Activated CD8-positive, alpha-beta memory T cell treated with anti-CD3 and anti-CD28 coated beads, Interleukin-2, amount 10 ng/mL, durations not matched to agents 7 days and 5 days (primary cell): ENCODE results near the gene ANGEL1. TPM values are rescaled to one million over a fixed set of nuclear protein-coding genes. Genes with fewer than 3 reads are reported as not detected.
A peak's percentile ranks its signal among the peaks of the same experiment; 100 is the strongest.

Source experiments
- ATAC-seq: fragments of 150-1000 bp; cut with Tn5 transposase; one replicate; pipeline ENCODE4 v1.10.0; 2021; ENCODE audit warnings: moderate library complexity
- CTCF ChIA-PET: fragments of 350-600 bp; sonication (Branson Sonifier 250); formaldehyde crosslinking; loops from one replicate; lab custom pipeline; 2021; ENCODE audit warnings: antibody characterized with exemption; lab: Charles Lee
- DNase-seq: peaks from one replicate; pipeline ENCODE4 v3.0.0-alpha.2; 2020
- H3K27ac Mint-ChIP-seq: one replicate; pipeline ENCODE4 v1.8.0; 2021; ENCODE audit warnings: mild to moderate bottlenecking, mixed read lengths
- H3K27me3 Mint-ChIP-seq: one replicate; pipeline ENCODE4 v1.8.0; 2021; ENCODE audit warnings: mixed read lengths
- H3K36me3 Mint-ChIP-seq: one replicate; pipeline ENCODE4 v1.8.0; 2021; ENCODE audit warnings: mild to moderate bottlenecking, mixed read lengths
- H3K4me1 Mint-ChIP-seq: one replicate; pipeline ENCODE4 v1.8.0; 2021; ENCODE audit warnings: mixed read lengths
- H3K4me3 Mint-ChIP-seq: one replicate; pipeline ENCODE4 v1.8.0; 2021; ENCODE audit warnings: mild to moderate bottlenecking, moderate library complexity, mixed read lengths
- H3K9me3 Mint-ChIP-seq: one replicate; pipeline ENCODE4 v1.8.0; 2022; ENCODE audit warnings: low read depth, mixed read lengths
- total RNA-seq, 2 experiments: library from RNA; stranded (reverse); gene quantifications; one replicate each; pipeline ENCODE4 v1.2.3, GENCODE V29; 2021

ANGEL1 gene, protein sequence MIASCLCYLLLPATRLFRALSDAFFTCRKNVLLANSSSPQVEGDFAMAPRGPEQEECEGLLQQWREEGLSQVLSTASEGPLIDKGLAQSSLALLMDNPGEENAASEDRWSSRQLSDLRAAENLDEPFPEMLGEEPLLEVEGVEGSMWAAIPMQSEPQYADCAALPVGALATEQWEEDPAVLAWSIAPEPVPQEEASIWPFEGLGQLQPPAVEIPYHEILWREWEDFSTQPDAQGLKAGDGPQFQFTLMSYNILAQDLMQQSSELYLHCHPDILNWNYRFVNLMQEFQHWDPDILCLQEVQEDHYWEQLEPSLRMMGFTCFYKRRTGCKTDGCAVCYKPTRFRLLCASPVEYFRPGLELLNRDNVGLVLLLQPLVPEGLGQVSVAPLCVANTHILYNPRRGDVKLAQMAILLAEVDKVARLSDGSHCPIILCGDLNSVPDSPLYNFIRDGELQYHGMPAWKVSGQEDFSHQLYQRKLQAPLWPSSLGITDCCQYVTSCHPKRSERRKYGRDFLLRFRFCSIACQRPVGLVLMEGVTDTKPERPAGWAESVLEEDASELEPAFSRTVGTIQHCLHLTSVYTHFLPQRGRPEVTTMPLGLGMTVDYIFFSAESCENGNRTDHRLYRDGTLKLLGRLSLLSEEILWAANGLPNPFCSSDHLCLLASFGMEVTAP
- 10 to 100 TPM; 12.9 to 14.6 TPM for total RNA-seq

DNA sequence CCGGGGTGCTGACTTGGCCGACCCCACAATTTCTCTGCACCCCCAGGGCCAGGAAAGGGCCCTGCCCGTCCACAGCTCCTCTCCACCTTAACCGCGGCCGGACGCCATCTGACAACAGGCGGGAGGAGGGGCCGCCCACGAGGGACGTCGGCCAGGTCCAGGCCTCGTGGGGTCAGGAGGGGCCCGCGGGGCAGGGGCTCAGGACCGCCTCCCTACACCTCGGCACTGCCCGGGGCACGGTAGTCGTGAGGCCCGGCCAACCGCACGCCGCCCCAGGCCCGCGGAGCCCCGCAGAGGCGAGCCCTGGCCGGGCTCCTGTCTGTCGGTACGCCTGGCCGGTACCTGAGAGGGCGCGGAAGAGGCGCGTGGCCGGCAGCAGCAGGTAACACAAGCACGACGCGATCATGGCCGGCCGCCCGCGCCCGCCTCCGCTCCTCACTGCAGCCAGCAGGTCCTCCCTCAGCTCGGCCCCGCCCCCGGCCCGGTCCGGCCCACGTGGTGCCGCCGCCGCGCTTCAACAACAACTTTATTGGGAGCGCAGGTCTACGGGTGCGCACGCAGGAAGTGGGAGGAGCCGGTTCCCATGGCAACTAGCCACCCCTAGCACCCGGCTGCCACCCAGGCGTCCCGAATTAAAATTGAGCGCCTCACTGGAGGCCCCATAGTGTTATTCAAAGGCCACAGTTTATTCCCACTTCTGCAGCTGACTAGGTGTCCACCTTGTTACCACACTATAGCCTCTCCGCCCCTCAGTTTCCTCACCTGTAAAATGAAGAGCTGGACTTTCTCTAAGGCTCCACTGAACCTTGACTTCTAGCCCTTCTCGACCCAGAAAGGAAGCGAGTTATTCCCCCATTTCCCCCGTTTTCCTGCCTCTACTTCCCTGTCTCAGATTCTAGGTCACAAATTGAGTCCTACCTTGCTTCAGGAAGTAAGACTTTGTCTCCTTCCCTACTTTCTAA lies at the start of gene ANGEL1:
Gene ANGEL1, minus strand, starts transcription at position 461 of the 962 bp plus-strand sequence. Its CDS starts 55 bp downstream, at position 406.
- DNase-seq, result peak; percentile 97
- no peaks in the 10 kb centered on the region for H3K9me3 Mint-ChIP-seq
- H3K36me3 Mint-ChIP-seq, result no peaks in the 10 kb centered on the region
- no peaks in the 10 kb centered on the region for H3K27me3 Mint-ChIP-seq
- CTCF ChIA-PET, result interaction anchor here (0.9 to 5.4 kb wide), 7 partner anchors 16 to 258 kb away, joined by 3 to 43 read pairs (median 4); no protein-coding TSS in a partner anchor
- peak; percentile 96 for ATAC-seq
- H3K4me1 Mint-ChIP-seq, result peaks cover 20% of the 10 kb centered on the region
- H3K27ac Mint-ChIP-seq, result peak within 1 kb of the TSS; percentile 69
- H3K4me3 Mint-ChIP-seq, result peak within 1 kb of the TSS; percentile 85

DNA sequence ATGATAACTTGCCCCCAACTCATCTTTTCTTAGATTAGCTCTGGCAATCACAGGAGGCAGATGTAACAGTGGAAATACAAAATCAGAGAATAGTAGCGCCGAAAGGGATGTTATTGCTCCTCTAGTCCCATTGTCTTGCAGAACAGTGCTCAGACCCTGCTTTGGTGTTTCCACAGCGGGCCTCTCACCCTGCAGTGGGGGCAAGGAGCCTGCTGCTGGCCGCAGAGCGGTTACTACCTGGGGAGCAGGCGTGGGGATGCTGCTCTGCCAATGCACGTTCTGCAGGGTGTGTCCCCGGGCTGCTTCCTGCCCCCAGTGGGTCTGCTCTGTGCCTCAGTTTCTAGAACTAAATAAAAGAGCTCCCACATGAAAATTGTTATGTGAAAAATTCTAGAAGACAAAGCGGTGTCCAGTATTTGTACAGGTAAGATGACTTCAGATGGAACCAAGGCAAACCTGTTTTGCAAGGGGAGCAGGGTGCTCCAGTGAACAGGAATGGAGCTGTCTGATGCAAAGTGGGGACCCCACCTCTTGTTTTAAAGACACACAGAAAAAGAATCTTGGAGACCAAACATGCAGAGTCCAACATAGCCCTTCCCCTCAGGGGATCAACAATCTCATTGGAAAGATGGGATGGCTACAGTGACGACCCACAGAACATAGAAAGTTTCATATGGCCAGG lies 49.0 kb upstream of the ANGEL1 start:
- Mint-ChIP-seq H3K27me3 (peaks cover 39% of the 10 kb centered on the region), H3K36me3 (no peaks in the 10 kb centered on the region), H3K27ac (no peak overlapping the region), H3K9me3 (no peaks in the 10 kb centered on the region), H3K4me1 (no peaks in the 10 kb centered on the region), H3K4me3 (no peak overlapping the region)
- CTCF ChIA-PET, result interaction anchor here (1.2 to 2.3 kb wide), 4 partner anchors 14 to 709 kb away, joined by 3 to 6 read pairs (median 4); no protein-coding TSS in a partner anchor
- ATAC-seq (no peak), DNase-seq (no peak)

- CTCF ChIA-PET, result interaction anchor here (1.2 kb wide), 3 partner anchors 16 to 268 kb away, joined by 3 to 5 read pairs (median 3); no protein-coding TSS in a partner anchor
Observed at GRCh38 chr14:76856769-76857168, 44.1 kb upstream of the ANGEL1 start.

GRCh38 chr14:76855066-76855465 lies 42.4 kb upstream of the ANGEL1 start:
- H3K27me3 Mint-ChIP-seq, result peaks cover 21% of the 10 kb centered on the region
- no peak overlapping the region for H3K27ac Mint-ChIP-seq
- no peaks in the 10 kb centered on the region for H3K4me1 Mint-ChIP-seq
- ATAC-seq, result no peak
- CTCF ChIA-PET, result interaction anchor here (1.2 kb wide), 1 partner anchor 227 kb away, joined by 3 read pairs; no protein-coding TSS in a partner anchor
- H3K4me3 Mint-ChIP-seq, result no peak overlapping the region
- DNase-seq, result no peak
- H3K36me3 Mint-ChIP-seq, result no peaks in the 10 kb centered on the region
- no peaks in the 10 kb centered on the region for H3K9me3 Mint-ChIP-seq

More at GRCh38 chr14:76856769-76857168, 44.1 kb upstream of the ANGEL1 start:
- DNase-seq, result no peak
- Mint-ChIP-seq H3K27ac (no peak overlapping the region), H3K9me3 (no peaks in the 10 kb centered on the region), H3K36me3 (no peaks in the 10 kb centered on the region), H3K4me3 (no peak overlapping the region), H3K27me3 (peaks cover 30% of the 10 kb centered on the region), H3K4me1 (no peaks in the 10 kb centered on the region)
- ATAC-seq, result no peak

- no peaks in the 10 kb centered on the region for H3K9me3 Mint-ChIP-seq
- H3K4me1 Mint-ChIP-seq, result peaks cover 7% of the 10 kb centered on the region
- H3K4me3 Mint-ChIP-seq, result no peak overlapping the region
- no peak for ATAC-seq
- H3K36me3 Mint-ChIP-seq, result peaks cover 2% of the 10 kb centered on the region
- DNase-seq, result no peak
- H3K27ac Mint-ChIP-seq, result no peak overlapping the region
- H3K27me3 Mint-ChIP-seq, result peaks cover 7% of the 10 kb centered on the region
- CTCF ChIA-PET, result no interaction called here
Observed at GRCh38 chr14:76848879-76849278, 36.2 kb upstream of the ANGEL1 start.

DNA sequence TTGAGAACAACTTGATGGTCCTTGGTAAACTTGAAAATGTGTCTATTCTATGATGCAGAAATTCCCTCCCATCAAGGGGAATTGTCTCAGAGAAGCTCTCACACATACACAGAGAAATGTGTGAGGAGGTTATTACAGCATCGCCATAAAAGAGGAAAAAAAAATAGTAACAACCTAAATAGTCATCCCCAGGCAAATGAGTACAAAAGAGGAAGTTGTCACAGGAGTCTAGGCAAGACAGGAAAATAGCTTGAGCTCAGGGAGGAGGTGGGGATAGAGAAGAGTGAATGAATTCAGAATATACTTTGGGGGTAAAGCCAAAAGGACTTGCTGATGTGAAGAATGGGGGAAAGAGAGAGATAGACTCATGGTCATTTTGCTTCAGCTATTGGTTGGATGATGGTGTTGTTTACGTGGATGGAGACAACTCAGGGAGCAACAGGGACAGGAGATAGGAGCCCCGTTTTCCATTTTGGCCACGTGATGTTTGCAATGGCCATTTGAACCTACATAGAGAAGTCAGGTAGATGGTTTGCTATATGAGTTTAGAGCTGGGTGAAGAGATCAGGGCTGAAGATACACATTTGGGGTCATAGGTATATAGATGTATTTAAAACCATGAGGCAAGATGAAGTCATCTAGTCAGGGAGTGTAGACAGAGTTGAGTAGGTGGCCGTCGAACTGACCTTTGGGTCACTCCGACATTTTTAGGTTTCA lies 33.8 kb upstream of the ANGEL1 start:
- CTCF ChIA-PET, result interaction anchor here (1.4 to 1.5 kb wide), 2 partner anchors 224 to 249 kb away, joined by 5 to 8 read pairs; no protein-coding TSS in a partner anchor
- Mint-ChIP-seq H3K4me1 (peaks cover 7% of the 10 kb centered on the region), H3K4me3 (no peak overlapping the region), H3K36me3 (peaks cover 2% of the 10 kb centered on the region), H3K27me3 (peaks cover 14% of the 10 kb centered on the region), H3K27ac (no peak overlapping the region), H3K9me3 (no peaks in the 10 kb centered on the region)
- no peak for ATAC-seq
- no peak for DNase-seq

GRCh38 chr14:76844223-76844622 lies 31.5 kb upstream of the ANGEL1 start:
- peak; percentile 76 for DNase-seq
- Mint-ChIP-seq H3K4me3 (no peak overlapping the region), H3K36me3 (peaks cover 2% of the 10 kb centered on the region), H3K9me3 (no peaks in the 10 kb centered on the region), H3K27ac (peak overlapping the region; percentile 17), H3K4me1 (peaks cover 7% of the 10 kb centered on the region), H3K27me3 (peaks cover 25% of the 10 kb centered on the region)
- peak; percentile 100 for ATAC-seq
- CTCF ChIA-PET, result interaction anchor here (2.0 kb wide), 1 partner anchor 31 kb away, joined by 4 read pairs; no protein-coding TSS in a partner anchor

DNA sequence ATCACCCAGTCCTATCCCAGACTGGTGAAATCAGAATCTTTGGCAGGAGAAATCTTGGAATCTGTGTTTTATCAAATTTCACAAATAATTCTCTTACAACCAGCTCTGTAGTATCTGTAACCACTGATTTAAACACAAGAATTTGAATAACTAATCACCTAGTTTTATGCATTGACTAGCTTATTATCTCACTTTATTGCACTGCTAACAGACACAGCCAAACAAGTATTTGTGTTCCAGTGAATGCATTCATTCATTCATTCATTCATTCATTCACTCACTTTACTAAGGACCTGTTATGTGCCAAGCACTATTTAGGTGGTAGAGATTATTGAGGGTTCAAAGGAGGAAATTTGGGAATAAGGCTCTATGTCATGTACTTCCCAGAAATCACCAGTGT lies 29.7 kb upstream of the ANGEL1 start:
- CTCF ChIA-PET, result no interaction called here
- H3K27me3 Mint-ChIP-seq, result peaks cover 41% of the 10 kb centered on the region
- no peak for DNase-seq
- peaks cover 7% of the 10 kb centered on the region for H3K4me1 Mint-ChIP-seq
- no peaks in the 10 kb centered on the region for H3K9me3 Mint-ChIP-seq
- H3K36me3 Mint-ChIP-seq, result peaks cover 2% of the 10 kb centered on the region
- no peak overlapping the region for H3K27ac Mint-ChIP-seq
- H3K4me3 Mint-ChIP-seq, result no peak overlapping the region
- no peak for ATAC-seq

- DNase-seq (no peak), ATAC-seq (no peak)
- no peak overlapping the region for H3K27ac Mint-ChIP-seq
- no peaks in the 10 kb centered on the region for H3K36me3 Mint-ChIP-seq
- no peak overlapping the region for H3K4me3 Mint-ChIP-seq
- no peaks in the 10 kb centered on the region for H3K4me1 Mint-ChIP-seq
- CTCF ChIA-PET, result no interaction called here
- no peaks in the 10 kb centered on the region for H3K9me3 Mint-ChIP-seq
- H3K27me3 Mint-ChIP-seq, result peaks cover 52% of the 10 kb centered on the region
Observed at GRCh38 chr14:76837524-76837923, 24.8 kb upstream of the ANGEL1 start.

DNA sequence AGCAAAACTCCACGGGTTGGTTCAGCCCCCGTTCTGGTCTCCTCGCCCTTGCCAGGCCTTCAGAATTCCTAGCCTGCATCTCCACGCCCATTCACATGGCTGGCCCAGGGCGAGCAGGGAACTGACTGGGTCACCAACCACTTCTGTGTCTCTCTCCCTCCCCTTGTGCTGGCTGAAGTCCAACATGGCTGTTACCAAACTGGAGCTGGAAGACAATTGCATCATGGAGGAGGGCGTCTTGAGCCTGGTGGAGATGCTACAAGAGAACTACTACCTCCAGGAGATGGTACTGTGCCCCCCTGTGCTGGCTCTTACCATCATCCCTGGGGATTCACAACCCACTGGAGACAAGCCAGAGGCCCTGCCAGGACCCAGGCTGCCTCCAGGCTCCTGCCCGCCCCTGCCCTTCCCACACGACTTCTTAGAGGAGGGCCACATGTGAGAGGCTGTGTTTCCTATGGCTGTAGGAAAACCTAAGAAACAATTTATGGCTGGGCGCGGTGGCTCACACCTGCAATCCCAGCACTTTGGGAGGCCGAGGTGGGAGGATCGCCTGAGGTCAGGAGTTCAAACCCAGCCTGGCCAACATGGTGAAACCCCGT lies 23.4 kb upstream of the ANGEL1 start:
- Mint-ChIP-seq H3K27ac (no peak overlapping the region), H3K9me3 (no peaks in the 10 kb centered on the region), H3K27me3 (peaks cover 50% of the 10 kb centered on the region), H3K4me1 (no peaks in the 10 kb centered on the region), H3K36me3 (no peaks in the 10 kb centered on the region), H3K4me3 (no peak overlapping the region)
- CTCF ChIA-PET, result no interaction called here
- DNase-seq, result no peak
- ATAC-seq, result no peak

GRCh38 chr14:76834241-76834661 lies 21.6 kb upstream of the ANGEL1 start:
- Mint-ChIP-seq H3K27me3 (peaks cover 40% of the 10 kb centered on the region), H3K27ac (no peak overlapping the region), H3K9me3 (no peaks in the 10 kb centered on the region), H3K4me3 (no peak overlapping the region), H3K4me1 (no peaks in the 10 kb centered on the region), H3K36me3 (no peaks in the 10 kb centered on the region)
- ATAC-seq (no peak), DNase-seq (no peak)
- CTCF ChIA-PET, result no interaction called here
